Parathyroid adenoma (tissue), 2 donors: ENCODE measurements around the gene JAK3.

Source experiments
- H2AFZ ChIP-seq: fragments of 300-600 bp; sonication (generic); one replicate; pipeline ENCODE4 v1.7.0; 2017; ENCODE audit warnings: antibody characterized with exemption, mild to moderate bottlenecking
- H3K27ac ChIP-seq: fragments of 300-600 bp; sonication (generic); one replicate; pipeline ENCODE4 v1.7.0; 2017
- H3K27me3 ChIP-seq: fragments of 300-600 bp; sonication (generic); one replicate; pipeline ENCODE4 v1.7.0; 2017; ENCODE audit warnings: low read length; ENCODE audit not compliant: control insufficient read depth, insufficient read depth
- H3K36me3 ChIP-seq: fragments of 300-600 bp; sonication (generic); one replicate; pipeline ENCODE4 v1.7.0; 2017; ENCODE audit warnings: low read length; ENCODE audit not compliant: control insufficient read depth, insufficient read depth
- H3K4me1 ChIP-seq: fragments of 300-600 bp; sonication (generic); one replicate; pipeline ENCODE4 v1.7.0; 2017; ENCODE audit warnings: control low read depth
- H3K4me2 ChIP-seq: fragments of 300-600 bp; sonication (generic); one replicate; pipeline ENCODE4 v1.7.0; 2017; ENCODE audit warnings: low read length
- H3K4me3 ChIP-seq: fragments of 300-600 bp; sonication (generic); one replicate; pipeline ENCODE4 v1.7.0; 2017; ENCODE audit warnings: low read depth, low read length
- H3K79me2 ChIP-seq: fragments of 300-600 bp; sonication (generic); one replicate; pipeline ENCODE4 v1.7.0; 2017; ENCODE audit warnings: control low read depth
- H3K9ac ChIP-seq: fragments of 300-600 bp; sonication (generic); one replicate; pipeline ENCODE4 v1.7.0; 2017; ENCODE audit warnings: mild to moderate bottlenecking
- H3K9me3 ChIP-seq: fragments of 300-600 bp; sonication (generic); one replicate; pipeline ENCODE4 v1.7.0; 2017; ENCODE audit warnings: low read length; ENCODE audit not compliant: control insufficient read depth
- CTCF ChIP-seq: fragments of 300-600 bp; sonication (generic); IDR thresholded peaks from one replicate; pipeline ENCODE4 v1.7.0; 2017; ENCODE audit warnings: antibody characterized with exemption, mild to moderate bottlenecking
- donor health status: primary hyperparathyroidism.

The JAK3 gene

GRCh38 chr19:17775245-17775927, 72.4 kb downstream of the JAK3 start:
- H3K4me3 ChIP-seq, result no peak overlapping the region
- no peaks in the 10 kb centered on the region for H3K9me3 ChIP-seq
- peak; percentile 36 for TF ChIP-seq CTCF
- H3K4me2 ChIP-seq, result no peak overlapping the region
- no peak overlapping the region for H3K9ac ChIP-seq
- no peaks in the 10 kb centered on the region for H3K36me3 ChIP-seq
- H3K4me1 ChIP-seq, result peaks cover 4% of the 10 kb centered on the region
- no peak overlapping the region for H2AFZ ChIP-seq
- no peak overlapping the region for H3K27ac ChIP-seq
- no peaks in the 10 kb centered on the region for H3K79me2 ChIP-seq
- H3K27me3 ChIP-seq, result no peaks in the 10 kb centered on the region
